GM04503 (cell line): ENCODE measurements around the gene TDP2.
"Not testable (repeated sequence)": the region's sequence is repeated elsewhere in the genome, so short reads cannot be mapped to it uniquely, and the experiment has no call there.

Source experiments
- DNase-seq: peaks from one replicate; pipeline ENCODE4 v3.0.0-alpha.2; 2012; ENCODE audit warnings: low read depth

Gene TDP2

DNA sequence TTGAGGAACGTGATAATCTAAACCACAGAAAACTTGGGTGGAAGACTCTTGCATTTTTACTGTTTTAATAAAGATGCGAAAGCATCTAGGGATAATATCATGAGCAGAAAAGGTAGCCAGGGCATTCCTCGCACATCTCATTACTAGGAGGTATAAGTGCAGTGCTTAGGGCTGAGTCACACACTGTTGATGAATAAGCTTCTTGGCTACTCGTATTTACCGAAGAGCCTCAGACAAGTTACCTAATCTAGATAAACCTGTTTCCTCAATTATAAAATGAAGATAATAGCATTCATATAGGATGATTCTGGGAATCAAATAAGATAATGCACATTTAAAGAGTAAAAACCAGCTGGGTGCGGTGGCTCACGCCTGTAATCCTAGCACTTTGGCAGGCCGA, 19.9 kb downstream of the TDP2 start:
- DNase-seq = no peak

DNA sequence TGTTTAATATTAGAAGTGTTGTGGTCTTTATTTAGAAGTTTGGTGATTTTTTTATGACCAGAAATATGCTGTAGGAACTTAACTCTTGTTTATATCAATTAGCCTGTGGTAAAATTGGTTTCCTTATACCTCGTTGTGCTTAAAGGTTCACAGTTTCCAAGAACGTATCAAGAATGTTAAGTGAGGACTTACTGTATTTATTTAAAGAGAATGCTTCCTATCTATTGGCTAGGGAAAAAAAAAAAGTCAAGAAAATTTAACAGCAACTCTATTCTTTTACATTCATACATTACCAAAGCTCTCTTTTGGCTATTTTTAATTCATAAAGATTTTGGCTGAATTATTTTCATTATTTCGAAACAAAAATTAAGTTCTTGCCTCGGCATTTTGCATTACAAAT, 22.3 kb downstream of the TDP2 start:
- DNase-seq = no peak

DNA sequence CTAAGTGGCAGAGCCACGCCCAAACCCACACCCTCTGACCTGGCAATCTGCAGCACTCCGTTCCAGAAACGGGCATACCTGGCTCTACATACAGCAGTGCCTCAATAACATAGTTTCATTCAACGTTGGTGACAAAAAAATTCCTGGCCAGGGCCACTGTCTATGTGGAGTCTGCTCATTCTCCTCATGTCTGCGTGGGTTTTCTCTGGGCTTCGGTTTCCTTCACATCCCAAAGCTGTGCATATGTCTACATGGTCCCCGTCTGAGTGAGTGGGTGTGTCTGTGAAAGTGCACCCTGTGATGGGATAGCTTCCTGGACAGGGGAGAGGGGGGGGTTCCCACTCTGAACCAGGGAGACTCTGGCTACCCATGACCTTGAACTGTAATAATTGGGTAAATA, 22.8 kb downstream of the TDP2 start:
- no peak for DNase-seq

DNA sequence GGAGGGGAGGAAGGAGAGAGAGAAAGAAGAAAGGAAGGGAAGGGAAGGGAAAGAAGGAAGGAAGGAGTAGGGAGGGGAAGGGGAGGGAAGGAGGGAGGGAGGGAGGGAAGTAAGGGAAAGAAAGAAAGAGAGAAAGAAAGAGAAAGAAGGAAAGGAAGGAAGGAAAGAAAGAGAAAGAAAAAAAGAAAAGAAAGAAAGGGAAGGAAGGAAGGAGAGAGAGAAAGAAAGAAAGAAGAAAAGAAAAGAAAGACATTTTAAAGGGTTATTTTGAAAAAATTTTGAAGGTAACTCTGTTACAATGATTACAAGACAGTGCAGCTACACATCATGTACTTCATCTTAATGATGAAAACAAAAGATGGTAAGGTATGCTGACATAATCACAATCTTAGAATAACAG, 24.6 kb downstream of the TDP2 start:
- DNase-seq = no peak

DNA sequence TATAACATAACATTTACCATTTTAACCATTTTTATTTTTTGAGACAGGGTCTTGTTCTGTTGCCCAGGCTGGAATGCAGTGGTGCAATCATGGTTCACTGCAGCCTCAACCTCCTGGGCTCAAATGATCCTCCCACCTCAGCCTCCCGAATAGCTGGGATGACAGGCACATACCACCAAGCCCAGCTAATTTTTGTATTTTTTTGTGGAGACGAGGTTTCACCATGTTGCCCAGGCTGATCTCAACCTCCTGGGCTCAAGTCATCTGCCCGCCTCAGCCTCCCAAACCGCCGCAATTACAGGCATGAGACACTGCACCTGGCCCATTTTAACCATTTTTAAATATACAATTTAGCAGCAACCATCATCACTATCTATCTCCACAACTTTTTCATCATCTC, 26.1 kb downstream of the TDP2 start:
- DNase-seq = not testable (repeated sequence)

DNA sequence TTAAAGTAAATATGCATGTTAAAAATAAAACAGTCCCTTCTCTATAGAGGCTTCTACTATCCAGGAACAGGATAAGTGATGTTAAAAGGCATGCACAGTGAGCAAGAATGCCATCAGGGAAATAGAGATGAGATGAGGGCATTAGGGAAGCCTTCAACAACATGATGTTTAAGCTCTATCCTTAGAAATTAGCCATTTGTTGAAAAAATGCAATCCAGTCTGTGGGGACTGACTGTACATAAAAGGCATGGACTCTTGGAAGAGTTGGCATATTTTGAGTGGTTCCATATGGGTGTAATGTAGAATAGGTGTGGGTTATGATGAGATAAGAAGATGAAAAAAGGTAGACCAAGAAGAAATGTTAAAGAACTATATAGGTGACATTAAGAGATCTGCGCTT, 26.5 kb downstream of the TDP2 start:
- no peak for DNase-seq

DNA sequence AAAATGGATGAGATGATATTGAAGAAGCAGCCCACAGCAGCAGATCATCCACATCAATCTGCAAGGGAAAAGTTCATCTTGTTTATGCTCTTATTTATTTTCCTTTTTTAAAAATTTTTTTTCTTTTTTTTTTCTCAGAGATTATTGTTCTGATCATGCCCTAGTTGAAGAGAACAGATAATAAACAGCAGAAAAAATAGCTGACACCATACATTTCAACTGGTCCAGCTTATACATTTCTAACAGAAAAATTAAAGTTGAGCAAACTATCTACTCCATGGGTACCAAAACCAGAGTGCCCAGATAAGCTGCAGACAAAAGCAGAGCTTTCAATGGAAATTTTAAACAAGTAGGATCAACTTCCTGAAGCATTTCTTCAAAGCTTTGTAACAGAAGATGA, 30.0 kb downstream of the TDP2 start:
- no peak for DNase-seq

DNA sequence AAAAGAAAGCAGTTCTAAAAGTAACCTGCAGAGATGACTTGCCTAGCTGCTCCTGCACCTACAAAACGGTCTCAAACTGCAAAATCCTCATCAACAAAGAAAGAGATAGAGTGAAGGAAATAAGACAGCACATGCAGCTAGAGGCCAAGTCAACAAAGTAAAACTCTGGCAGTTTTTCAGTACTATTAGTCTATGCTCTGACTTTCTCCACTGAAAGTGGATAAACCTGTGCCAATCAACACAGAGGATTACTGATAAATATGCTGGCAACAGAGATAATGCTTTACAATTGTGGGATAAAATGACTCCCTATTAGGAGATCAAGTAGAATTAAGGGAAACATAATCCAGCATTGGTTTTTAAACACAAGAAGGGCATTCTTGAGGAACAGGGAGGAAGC, 34.1 kb downstream of the TDP2 start:
- DNase-seq = no peak

DNA sequence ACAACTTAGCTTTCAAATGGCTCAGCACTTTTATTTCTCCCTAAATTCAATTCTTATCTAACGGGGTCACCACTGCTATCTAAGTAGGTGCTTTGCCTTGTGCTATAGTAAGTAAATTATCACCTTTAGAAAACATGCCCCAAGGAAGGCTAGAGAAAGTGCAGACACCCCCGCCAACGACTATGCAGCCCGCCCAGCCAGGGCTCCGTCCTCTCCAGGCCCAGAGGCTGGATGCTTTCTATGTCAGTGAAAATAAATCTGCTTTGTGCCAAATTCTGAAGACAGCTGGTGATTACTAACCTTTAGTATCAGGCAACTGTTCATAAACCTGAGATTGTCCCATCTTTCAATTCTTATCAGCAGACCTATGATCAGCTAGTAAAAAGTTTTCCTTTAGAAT, 35.0 kb downstream of the TDP2 start:
- no peak for DNase-seq

DNA sequence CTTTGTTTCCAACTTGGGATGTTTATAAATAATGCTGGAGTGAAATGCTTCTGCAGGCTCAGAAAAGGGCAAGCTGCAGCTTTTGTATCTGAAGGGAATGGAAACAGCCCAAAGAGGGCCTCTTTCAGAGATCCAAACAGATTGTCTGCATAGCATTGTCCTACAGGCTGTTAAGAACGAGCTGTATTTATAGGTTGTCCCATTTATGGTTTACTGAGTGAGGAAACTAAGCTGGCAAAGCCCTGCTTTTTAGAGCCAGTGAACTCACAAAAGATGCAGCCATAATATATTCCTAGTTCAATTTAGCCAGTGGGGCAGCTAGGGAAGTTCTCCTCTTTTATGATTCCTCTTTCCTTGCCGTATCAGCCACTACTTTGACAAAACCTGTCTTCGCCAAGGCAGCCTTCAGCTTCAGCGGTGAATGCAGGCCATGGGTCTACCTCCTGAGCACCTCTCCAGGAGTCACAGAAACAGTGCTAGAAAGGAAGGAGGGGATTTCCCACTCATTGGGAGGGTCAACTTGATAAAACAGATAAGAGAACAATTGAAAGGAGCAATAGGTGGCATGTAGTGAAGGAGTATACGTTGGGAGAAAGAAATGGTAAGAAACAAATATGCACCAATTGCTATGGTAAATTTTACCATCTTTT, 35.7 kb downstream of the TDP2 start:
- DNase-seq = no peak

DNA sequence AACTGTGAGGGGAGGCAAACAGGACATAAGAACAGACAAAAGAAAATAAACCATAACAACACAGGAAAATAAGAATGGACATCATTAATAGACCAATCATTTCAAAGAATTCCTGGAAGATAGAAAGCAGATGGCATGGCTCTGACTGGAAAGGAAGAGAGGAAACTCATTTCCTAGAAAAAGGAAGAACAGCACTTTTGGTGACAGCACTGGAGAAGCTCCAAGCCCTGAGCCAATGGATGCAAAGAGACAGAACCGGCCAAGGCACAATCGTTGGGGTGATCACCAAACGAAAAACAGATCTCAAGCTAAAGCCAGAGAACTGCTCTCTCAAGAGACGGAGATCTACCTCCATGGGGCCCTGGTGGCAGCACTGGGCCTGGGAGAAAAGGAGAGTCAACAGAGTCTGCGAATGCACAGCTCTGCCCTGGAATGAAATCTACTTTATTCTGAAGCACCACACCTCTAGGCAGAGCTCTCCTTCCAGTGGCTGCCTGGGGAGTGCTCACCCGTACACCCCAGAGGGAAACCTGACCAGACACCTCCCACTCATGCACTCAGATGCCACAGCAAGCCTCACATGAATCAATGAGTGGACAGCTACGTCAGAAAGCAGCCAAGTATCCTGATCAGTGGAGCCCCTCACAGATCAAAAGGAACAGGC, 44.9 kb downstream of the TDP2 start:
- no peak for DNase-seq

DNA sequence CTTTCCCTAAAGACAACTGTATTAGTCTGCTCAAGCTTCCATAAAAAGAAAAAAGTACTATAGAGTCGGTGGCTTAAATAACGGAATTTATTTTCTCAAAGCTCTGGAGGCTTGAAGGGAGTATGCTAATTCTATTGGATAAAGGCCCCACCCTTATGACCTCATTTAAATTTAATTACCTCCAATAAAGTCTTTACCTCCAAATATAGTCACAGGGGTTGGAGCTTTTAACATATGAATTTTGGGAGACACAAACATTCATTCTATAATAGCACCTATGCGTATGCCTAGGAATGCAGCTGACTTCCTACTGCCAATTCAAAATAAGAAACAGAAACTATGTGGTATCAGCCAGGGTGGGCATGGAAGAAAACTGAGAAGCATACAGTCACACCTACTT, 46.1 kb downstream of the TDP2 start:
- DNase-seq = no peak

DNA sequence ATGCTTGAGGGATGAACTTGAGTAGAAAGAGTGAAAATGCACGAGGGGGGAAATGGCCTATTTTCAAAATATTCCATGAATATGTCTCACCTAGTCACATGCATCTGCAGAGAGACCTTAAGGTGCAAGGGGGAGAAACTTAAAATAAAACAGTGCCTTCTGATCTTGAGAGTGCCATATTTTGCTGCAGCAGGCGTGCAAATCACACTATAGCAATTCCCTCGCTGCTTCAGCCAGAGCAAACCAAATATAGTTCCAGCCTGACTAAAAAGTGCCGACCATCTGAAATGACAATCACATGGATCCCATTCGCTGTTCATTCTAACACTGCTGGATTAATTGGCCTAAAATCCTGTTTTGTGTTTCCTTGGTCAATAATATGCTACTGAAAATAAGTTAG, 47.0 kb downstream of the TDP2 start:
- no peak for DNase-seq

DNA sequence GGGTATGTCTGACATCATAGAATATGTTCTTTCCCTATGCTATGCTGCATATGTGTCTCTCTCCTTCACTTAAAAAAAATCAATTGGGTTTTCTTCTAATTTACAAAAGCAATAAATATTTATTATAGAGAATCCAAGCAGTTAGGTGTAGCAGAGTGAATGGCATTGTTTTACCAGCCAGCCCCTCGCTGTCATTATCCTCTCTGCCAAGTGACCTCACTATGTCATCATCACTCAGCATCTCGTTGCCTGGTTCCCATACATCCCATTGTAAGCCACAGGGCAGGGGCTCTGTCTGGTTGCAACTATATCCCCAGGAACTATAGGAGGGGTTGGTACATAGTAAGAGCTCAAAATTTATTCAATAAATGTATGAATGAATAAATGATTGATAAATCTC, 52.1 kb downstream of the TDP2 start:
- no peak for DNase-seq

DNA sequence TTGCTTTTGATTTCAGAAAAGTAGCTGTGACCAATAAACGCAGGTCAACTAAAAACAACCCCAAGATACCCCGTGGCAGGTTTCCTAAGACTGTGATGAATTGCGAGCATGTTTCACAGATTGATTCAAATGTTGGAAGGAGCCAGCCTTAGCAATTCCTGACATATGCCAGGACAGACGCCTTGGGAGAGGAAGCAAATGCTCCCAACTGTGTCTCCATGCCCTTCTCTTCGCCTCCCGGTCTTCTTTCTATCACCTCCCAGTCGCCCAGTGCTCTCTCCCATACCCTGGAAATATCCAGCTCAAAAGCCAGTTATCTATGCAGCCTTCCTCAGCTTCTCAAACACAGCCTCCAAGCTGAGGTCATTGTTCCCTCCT, 52.7 kb downstream of the TDP2 start:
- no peak for DNase-seq

DNA sequence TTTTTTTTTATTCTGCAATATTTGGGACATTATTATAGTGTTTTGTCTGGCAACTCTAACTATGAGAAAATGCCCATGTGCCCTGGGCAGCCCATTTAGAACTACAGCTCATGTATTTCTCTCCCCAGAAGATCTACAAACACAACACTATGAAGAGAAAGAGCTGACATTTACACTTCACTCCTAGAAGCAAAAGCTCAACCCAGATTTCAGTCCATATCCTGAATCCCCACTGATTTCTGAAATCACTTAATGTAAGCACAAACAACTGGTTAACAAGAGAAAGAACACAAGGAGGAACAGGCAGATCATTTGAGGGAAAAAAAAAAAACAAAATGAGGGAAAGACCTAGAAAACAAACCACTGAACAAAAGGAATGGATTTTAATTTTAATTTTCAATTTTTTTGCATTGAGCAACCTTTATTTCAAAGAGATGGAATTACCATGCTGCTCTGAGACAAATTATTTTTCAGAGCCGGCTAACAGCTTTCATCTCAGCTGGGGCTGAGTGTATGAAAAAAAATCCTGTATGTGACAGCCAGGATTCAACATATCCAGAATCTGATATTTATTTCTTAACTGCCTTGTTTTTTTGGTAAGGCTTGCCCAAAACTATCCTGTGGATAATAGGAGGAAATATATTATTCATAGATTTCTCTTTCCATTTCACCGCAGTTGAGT, 53.2 kb downstream of the TDP2 start:
- DNase-seq = no peak

DNA sequence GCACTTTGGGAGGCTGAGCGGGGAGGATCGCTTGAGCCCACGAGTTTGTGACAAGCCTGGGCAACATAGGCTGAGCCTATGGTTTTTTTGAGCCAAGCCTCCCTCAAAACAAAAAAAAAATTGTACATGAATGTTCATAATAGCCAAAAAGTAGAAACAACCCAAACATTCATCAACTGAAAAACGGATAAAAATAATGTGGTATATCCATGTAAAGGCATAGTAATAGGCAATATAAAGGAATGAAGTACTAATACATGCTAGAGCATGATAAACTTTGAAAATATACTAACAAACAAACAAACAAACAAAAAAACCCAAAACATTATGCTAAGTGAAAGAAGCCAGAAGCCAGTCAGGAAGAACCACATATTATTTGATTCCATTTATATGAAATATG, 56.0 kb downstream of the TDP2 start:
- DNase-seq = no peak

DNA sequence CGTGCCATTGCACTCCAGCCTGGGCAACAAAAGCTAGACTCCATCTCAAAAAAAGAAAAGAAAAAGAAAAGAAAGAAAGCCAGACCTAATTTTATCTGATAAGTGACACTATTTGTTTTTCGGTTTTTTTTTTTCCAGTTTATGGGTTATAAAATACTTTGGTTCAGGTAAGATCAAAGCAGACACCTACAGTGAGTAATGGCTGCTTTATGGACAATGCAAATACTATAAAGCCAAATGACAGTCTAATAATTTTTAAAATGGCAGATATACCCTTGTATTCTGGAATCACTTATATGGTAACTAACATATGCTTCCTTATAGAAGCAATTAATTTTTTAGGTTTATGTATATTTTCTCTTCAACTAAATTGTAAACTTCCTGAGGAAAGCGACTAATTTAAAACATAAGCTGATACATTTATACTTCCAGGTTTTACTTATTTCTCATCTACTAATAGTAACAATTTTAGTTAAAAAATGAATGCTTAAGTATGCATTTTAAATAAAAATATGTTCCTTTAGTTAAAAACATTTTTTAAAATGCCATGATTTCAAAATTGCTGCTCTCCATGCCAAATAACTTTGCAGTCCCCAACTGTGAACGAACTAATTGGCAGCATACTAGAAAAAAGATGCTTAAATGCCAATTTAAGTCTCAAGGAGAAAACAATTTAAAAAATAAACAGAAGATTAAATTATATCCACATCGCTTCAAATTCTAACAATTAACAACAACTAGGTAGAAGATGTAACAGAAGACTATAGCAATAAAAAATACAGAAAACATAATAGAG, 59.2 kb downstream of the TDP2 start:
- no peak for DNase-seq

DNA sequence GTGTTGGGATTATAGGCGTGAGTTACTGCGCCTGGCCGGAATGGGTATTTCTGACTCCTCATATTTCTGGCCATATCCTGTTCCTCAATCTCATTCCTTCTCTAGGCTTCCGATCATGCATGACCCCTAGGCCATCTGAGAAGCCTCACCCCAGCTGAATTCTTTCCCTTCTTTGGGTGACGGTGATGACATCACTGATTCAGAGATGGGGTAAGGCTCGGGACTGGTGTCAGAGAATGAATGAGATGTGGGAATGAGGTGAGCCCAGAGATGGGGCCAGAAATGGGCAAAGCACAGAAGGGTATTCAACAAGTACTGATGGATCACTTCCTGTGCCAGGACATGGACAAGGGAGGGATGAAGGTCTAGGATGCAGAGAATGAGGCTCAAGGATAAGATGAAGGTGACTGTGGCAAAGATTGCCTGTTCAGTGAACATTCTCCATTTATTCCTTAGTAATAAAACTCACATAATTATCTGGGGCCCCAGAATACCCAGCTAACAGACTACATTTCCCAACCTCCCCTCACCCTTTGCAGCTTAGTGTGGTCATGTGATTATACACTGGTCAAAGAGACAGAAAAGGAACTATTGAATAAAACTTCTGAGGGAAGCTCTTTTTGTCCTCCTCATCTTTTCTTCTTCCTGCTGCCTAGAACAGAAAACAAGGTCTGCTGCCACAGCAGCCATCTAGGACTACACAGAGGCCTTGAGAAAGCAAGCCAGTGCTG, 60.3 kb downstream of the TDP2 start:
- DNase-seq = no peak

DNA sequence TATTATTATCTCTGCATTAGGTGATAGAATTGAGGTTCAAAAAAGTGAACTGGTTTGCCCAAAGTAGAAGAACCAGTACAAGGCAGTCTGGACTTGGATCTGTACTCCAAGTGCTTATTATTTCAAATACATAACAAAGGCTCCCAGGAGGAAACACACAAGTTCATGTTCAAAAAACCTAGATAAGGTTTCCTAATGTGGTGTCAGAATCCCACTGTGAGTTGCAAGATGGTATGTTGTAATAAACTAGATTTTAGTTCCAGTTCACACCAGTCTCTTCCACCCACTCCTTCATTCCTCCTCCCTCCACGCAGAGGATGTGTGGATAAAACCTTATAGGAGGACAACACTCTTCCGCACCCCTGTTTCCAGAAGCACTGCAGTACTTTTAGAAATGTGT, 63.5 kb downstream of the TDP2 start:
- no peak for DNase-seq

DNA sequence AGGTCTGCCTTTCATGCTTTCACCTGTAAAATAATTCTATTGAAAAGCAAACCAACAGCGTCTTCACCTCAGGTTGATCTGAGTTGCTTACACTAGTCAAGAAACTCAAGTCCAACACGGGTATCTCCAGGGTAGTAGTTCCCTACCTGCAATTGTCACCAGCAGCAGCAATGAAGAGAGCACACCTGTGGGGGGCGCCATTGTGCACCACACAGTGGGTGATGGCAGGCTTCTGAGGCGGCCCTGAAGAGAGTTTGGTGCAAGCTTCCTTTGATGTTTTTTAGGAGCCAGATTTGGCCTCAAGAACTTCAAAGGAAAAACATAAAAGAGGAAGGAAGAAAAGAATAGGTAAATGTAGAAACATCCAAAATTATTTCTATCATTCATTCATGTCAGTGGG, 65.8 kb downstream of the TDP2 start:
- DNase-seq = no peak
